CD4-positive, alpha-beta T cell (primary cell): ENCODE results near the gene DEFB123. TPM values are rescaled to one million over a fixed set of nuclear protein-coding genes. Genes with fewer than 3 reads are reported as not detected.

Source experiments
- ATAC-seq: fragments of 200-7000 bp; cut with Tn5 transposase; one replicate; pipeline ENCODE4 v1.10.0; 2022; ENCODE audit warnings: mild to moderate bottlenecking; ENCODE audit not compliant: poor library complexity
- CTCF ChIA-PET: fragments of 350-600 bp; sonication (Branson Sonifier 250); formaldehyde crosslinking; loops from one replicate; lab custom pipeline; 2021; ENCODE audit warnings: antibody characterized with exemption, inconsistent platforms; lab: Charles Lee
- POLR2A ChIA-PET: fragments of 350-600 bp; sonication (Branson Sonifier 250); formaldehyde crosslinking; loops from one replicate; lab custom pipeline; 2021; ENCODE audit warnings: antibody characterized with exemption, inconsistent platforms; lab: Charles Lee
- DNase-seq, 14 experiments: peaks; one replicate each; pipeline ENCODE4 v3.0.0-alpha.2; 2013 to 2020; ENCODE audit warnings: mixed read lengths in 2 of 14
- H3K27ac ChIP-seq, 2 donors: one replicate each; pipeline versions ENCODE4 v1.5.1 to v1.7.0; 2013; ENCODE audit warnings: low read length in 2 of 2, low read depth in 1 of 2, mild to moderate bottlenecking in 1 of 2
- H3K27me3 ChIP-seq, 2 experiments: 1 replicate in 1 of 2; 2 replicates in 1 of 2; pipeline versions ENCODE4 v1.6.1 to v1.7.0; 2013; ENCODE audit warnings: low read length in 2 of 2, control low read depth in 1 of 2, mild to moderate bottlenecking in 1 of 2, moderate library complexity in 1 of 2; ENCODE audit not compliant: insufficient read depth in 2 of 2, control insufficient read depth in 1 of 2
- H3K36me3 ChIP-seq: one replicate; pipeline ENCODE4 v1.6.1; 2013; ENCODE audit warnings: low read length, control low read depth; ENCODE audit not compliant: insufficient read depth
- H3K4me1 ChIP-seq: one replicate; pipeline ENCODE4 v1.6.1; 2013; ENCODE audit warnings: low read length, control low read depth; ENCODE audit not compliant: insufficient read depth
- H3K4me3 ChIP-seq: one replicate; pipeline ENCODE4 v1.5.1; 2013; ENCODE audit warnings: mild to moderate bottlenecking, low read length, moderate library complexity
- H3K9me3 ChIP-seq, 2 experiments: 1 replicate in 1 of 2; 2 replicates in 1 of 2; pipeline versions ENCODE4 v1.6.1 to v1.7.0; 2013; ENCODE audit warnings: low read length in 2 of 2, mild to moderate bottlenecking in 2 of 2, control low read depth in 1 of 2, moderate library complexity in 1 of 2; ENCODE audit not compliant: control insufficient read depth in 1 of 2, insufficient read depth in 1 of 2
- H3K27ac Mint-ChIP-seq: one replicate; pipeline ENCODE4 v1.8.0; 2020; ENCODE audit warnings: mixed read lengths
- H3K27me3 Mint-ChIP-seq: one replicate; pipeline ENCODE4 v1.8.0; 2021; ENCODE audit warnings: mixed read lengths
- H3K36me3 Mint-ChIP-seq: one replicate; pipeline ENCODE4 v1.8.0; 2021; ENCODE audit warnings: low read depth, mixed read lengths
- H3K4me1 Mint-ChIP-seq: one replicate; pipeline ENCODE4 v1.8.0; 2021; ENCODE audit warnings: low read depth, mixed read lengths
- H3K4me3 Mint-ChIP-seq: one replicate; pipeline ENCODE4 v1.8.0; 2020; ENCODE audit warnings: mild to moderate bottlenecking, mixed read lengths
- H3K9me3 Mint-ChIP-seq: one replicate; pipeline ENCODE4 v1.8.0; 2020; ENCODE audit warnings: mixed read lengths
- intact Hi-C, 2 experiments: fragments of 100-400 bp; cut with DNase I in 1 of 2; cut with micrococcal nuclease in 1 of 2; formaldehyde crosslinking; loops; one replicate each; pipeline versions ENCODE4 v1.15.1 to v1.9.0; 2023 to 2025; cut with DNase I, micrococcal nuclease
- polyA plus RNA-seq, 2 donors: library from polyadenylated mRNA; unstranded; fragments of 120-200 nt; gene quantifications; one replicate each; pipeline ENCODE4 v1.2.1, GENCODE V29; 2013
- total RNA-seq, 174 experiments: library from RNA in 2 of 174; stranded (reverse) in 2 of 174; gene quantifications; one replicate each; pipeline ENCODE4 v1.2.3 and lab custom pipeline; 2021 to 2026
- TF ChIP-seq, protein P1 (sequence below): fragments of 200-600 bp; IDR thresholded peaks from one replicate; pipeline ENCODE4 v1.8.0; 2022; ENCODE audit warnings: antibody characterized with exemption, mild to moderate bottlenecking

Gene DEFB123
- total RNA-seq (not detected), total RNA-seq (lab: John Stamatoyannopoulos, UW) (0 reads per million in 172 experiments)
- polyA plus RNA-seq (2013, experiment 1 of 2) = not detected
- polyA plus RNA-seq (2013, experiment 2 of 2) = not detected

DNA sequence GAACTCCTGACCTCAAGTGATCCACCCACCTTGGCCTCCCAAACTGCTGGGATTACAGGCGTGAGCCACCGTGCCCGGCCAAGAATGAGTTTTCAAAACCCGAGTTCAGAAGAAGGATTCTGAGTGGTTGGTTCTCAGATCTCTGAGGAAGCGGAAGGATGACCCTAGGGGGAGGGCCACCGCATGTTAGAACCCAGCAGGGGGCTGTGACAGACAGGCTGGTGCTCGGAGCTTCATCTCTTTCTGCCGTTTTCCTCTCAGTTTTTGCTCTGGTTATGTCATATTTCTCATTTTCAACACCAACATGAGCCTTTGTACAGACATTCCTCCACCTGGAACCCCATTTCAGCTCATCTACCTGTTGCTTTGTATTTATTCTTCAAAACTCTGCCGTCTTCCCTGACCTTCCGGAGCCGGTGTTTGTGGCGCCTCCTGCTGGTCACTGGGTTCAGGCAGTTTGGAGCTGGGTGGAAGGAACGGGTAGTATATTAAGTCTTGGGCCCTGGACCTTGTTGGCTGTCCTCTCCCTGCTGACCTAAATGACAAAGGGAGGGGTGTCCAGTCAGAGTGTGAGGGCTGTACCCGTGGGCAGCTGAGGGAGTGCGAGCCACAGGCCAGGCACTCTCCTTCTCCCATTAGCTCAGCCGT, at the start of gene DEFB123:
Gene DEFB123, plus strand, starts transcription at position 621 of the 648 bp plus-strand sequence. CDS start 67 bp downstream, outside the sequence.
- no peak for DNase-seq
- H3K27me3 Mint-ChIP-seq = peaks cover 39% of the 10 kb centered on the region
- no peaks in the 10 kb centered on the region for H3K4me1 Mint-ChIP-seq
- intact Hi-C loops = no loop called here
- H3K36me3 Mint-ChIP-seq = no peaks in the 10 kb centered on the region
- Histone ChIP-seq H3K36me3 (no peaks in the 10 kb centered on the region), H3K27ac (no peak within 1 kb of the TSS), H3K4me1 (no peaks in the 10 kb centered on the region), H3K9me3 (no peaks in the 10 kb centered on the region), H3K27me3 (no peaks in the 10 kb centered on the region), H3K4me3 (no peak within 1 kb of the TSS)
- TF ChIP-seq, protein P1, sequence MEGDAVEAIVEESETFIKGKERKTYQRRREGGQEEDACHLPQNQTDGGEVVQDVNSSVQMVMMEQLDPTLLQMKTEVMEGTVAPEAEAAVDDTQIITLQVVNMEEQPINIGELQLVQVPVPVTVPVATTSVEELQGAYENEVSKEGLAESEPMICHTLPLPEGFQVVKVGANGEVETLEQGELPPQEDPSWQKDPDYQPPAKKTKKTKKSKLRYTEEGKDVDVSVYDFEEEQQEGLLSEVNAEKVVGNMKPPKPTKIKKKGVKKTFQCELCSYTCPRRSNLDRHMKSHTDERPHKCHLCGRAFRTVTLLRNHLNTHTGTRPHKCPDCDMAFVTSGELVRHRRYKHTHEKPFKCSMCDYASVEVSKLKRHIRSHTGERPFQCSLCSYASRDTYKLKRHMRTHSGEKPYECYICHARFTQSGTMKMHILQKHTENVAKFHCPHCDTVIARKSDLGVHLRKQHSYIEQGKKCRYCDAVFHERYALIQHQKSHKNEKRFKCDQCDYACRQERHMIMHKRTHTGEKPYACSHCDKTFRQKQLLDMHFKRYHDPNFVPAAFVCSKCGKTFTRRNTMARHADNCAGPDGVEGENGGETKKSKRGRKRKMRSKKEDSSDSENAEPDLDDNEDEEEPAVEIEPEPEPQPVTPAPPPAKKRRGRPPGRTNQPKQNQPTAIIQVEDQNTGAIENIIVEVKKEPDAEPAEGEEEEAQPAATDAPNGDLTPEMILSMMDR = no peak
- ATAC-seq = no peak
- POLR2A ChIA-PET = no interaction called here
- CTCF ChIA-PET = no interaction called here
- no peak within 1 kb of the TSS for H3K27ac Mint-ChIP-seq
- H3K4me3 Mint-ChIP-seq = no peak within 1 kb of the TSS
- no peaks in the 10 kb centered on the region for H3K9me3 Mint-ChIP-seq

DNA sequence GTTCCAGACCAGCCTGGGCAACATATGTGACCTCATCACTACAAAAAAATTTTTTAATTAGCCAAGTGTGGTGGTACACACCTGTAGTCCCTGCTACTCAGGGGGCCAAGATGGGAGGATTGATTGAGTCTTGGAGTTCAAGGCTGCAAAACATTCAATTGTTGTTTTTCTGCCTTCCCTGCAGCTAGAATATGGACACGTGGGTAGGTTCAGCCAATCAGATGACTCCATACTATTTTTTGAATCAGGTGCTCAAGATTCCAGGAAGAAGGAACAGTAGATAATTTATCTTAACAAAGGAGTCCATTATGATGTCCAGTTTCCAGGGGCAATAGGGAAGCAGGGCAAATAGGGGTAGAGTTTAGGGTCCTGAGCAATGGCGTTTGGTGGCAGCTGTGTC, 47.6 kb upstream of the DEFB123 start:
- H3K4me1 ChIP-seq = no peaks in the 10 kb centered on the region
- ChIA-PET CTCF (no interaction called here), POLR2A (no interaction called here)
- Mint-ChIP-seq H3K27me3 (peaks cover 37% of the 10 kb centered on the region), H3K36me3 (no peaks in the 10 kb centered on the region), H3K4me1 (no peaks in the 10 kb centered on the region), H3K9me3 (no peaks in the 10 kb centered on the region), H3K27ac (no peak overlapping the region), H3K4me3 (no peak overlapping the region)
- intact Hi-C loops = no loop called here
- peaks cover 4 to 8% of the 10 kb centered on the region in 2 experiments for H3K27me3 ChIP-seq
- H3K27ac ChIP-seq = no peak overlapping the region
- ATAC-seq (no peak), DNase-seq (no peak)
- no peaks in the 10 kb centered on the region for H3K36me3 ChIP-seq
- no peaks in the 10 kb centered on the region for H3K9me3 ChIP-seq
- no peak overlapping the region for H3K4me3 ChIP-seq
- TF ChIP-seq, protein P1 = no peak

GRCh38 chr20:31394900-31395299, 45.5 kb upstream of the DEFB123 start:
- H3K4me3 ChIP-seq = no peak overlapping the region
- DNase-seq (no peak), ATAC-seq (no peak)
- no peaks in the 10 kb centered on the region for H3K4me1 ChIP-seq
- no peak overlapping the region for H3K27ac ChIP-seq
- Mint-ChIP-seq H3K4me1 (no peaks in the 10 kb centered on the region), H3K4me3 (no peak overlapping the region), H3K9me3 (no peaks in the 10 kb centered on the region), H3K27ac (no peak overlapping the region), H3K36me3 (no peaks in the 10 kb centered on the region), H3K27me3 (peaks cover 27% of the 10 kb centered on the region)
- intact Hi-C loops = no loop called here
- H3K27me3 ChIP-seq = peaks cover 4 to 6% of the 10 kb centered on the region in 2 experiments
- no peaks in the 10 kb centered on the region for H3K9me3 ChIP-seq
- TF ChIP-seq, protein P1 = no peak
- ChIA-PET POLR2A (no interaction called here), CTCF (no interaction called here)
- no peaks in the 10 kb centered on the region for H3K36me3 ChIP-seq
